GM12892 (cell line): ENCODE data around the gene A2ML1.
"Not testable (repeated sequence)": the region's sequence is repeated elsewhere in the genome, so short reads cannot be mapped to it uniquely, and the experiment has no call there.

ENCODE experiments used
- POLR2A ChIP-seq: IDR thresholded peaks from 2 replicates; pipeline ENCODE4 v1.6.1; 2011; ENCODE audit warnings: low read depth, low read length, control low read depth
- POLR2AphosphoS5 ChIP-seq: IDR thresholded peaks from 2 replicates; pipeline ENCODE4 v1.6.1; 2011; ENCODE audit warnings: low read depth, low read length, control low read depth
- TAF1 ChIP-seq: IDR thresholded peaks from 2 replicates; pipeline ENCODE4 v1.6.1; 2011; ENCODE audit warnings: low read depth, mild to moderate bottlenecking, control low read depth, low read length, borderline replicate concordance

DNA sequence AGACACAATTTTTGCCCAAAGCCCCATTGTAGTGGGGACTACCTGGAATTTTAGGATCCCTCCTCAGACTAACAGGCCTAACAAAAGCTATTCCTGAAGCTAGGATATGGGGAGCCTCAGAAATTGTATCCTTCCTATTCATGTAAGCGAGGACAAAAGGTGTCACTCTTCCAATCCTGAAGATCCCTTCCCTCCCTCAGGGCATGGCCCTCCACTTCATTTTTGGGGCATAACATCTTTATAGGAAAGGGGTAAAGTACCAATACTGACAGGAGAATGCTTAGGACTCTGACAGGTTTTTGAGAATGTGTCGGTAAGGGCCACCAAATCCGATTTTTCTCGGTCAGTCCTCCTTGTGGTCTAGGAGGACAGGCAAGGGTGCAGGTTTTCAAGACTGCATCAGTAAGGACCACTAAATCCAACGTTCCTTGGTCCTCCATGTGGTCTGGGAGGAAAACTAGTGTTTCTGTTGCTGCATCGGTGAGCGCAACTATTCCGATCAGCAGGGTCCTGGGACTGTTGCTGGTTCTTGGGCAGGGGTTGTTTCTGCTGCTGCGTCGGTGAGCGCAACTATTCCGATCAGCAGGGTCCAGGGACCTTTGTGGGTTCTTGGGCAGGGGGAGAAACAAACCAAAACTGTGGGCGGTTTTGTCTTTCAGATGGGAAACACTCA, 32.9 kb upstream of the A2ML1 start:
- TF ChIP-seq POLR2A, POLR2AphosphoS5, TAF1: not testable (repeated sequence)
